Hematopoietic multipotent progenitor cell treated with erythropoietin and hydrocortisone succinate and interleukin-3 and kit ligand, for 6 days (in vitro differentiated cells): Measurements from ENCODE around the gene FGD4.

Source experiments
- DNase-seq: peaks from one replicate; pipeline ENCODE4 v3.0.0-alpha.2; 2015

Gene FGD4

DNA sequence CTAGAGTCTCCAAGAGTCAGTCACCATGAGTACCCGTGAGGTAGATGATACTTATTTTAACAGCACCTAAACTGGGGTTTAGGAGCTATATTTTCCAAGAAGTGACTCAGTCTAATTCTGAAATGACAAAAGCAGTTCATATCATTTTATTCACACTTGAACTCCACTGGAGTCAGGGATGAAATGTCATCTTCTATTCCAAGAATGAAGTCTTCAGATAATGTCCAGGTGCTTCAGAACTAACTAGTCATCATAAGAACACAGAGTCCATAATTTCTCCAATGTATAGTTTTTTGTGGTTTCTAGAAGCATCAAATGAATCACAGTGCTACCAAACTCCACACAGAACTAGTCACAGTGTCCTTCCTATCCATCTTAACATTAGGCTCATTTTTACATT lies 293.0 kb downstream of the FGD4 start:
- no peak for DNase-seq

DNA sequence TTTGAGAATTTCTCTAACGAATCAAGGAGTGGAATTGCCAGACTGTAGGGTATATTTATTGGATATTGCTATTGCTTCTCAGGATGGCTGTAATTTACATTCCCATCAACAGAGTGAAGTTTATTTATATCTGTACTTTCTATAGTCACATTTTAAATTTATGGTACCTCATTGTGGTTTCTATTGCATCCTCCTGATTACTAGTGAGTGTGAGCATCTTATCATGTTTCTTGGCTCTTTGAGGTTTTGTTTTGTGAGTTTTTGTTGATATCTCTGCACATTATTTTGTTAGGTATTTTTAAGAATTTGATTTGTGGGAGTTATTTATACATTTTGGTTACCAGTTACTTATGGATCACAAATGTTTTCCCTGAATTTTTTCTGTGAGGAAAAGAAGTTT lies 293.7 kb downstream of the FGD4 start:
- DNase-seq: peak; percentile 58
